Body of pancreas (tissue), 4 donors: ENCODE measurements around the gene COL13A1. TPM values are rescaled to one million over a fixed set of nuclear protein-coding genes. Genes with fewer than 3 reads are reported as not detected.

Source experiments
- ATAC-seq: fragments of 150-250 bp; one replicate; pipeline ENCODE4 v1.9.1; 2016
- DNase-seq, 4 donors: peaks; one replicate each; pipeline ENCODE4 v3.0.0-alpha.2; 2019
- H3K27ac ChIP-seq, 4 donors: fragments of 200-600 bp; sonication (generic); 1 replicate in 3 of 4; 2 replicates in 1 of 4; pipeline versions ENCODE4 v1.5.1 to v1.6.1; 2016 to 2019; ENCODE audit warnings: mild to moderate bottlenecking in 1 of 4, mixed read lengths in 1 of 4, moderate library complexity in 1 of 4
- H3K27me3 ChIP-seq, 2 donors: fragments of 200-600 bp; sonication (generic); one replicate each; pipeline ENCODE4 v1.6.0; 2016; ENCODE audit warnings: mild to moderate bottlenecking in 1 of 2
- H3K36me3 ChIP-seq, 2 donors: fragments of 200-600 bp; sonication (generic); replicated peaks in 1 of 2; 2 replicates each; pipeline ENCODE4 v1.5.1; 2016; ENCODE audit warnings: low read depth in 2 of 2; ENCODE audit not compliant: insufficient read depth in 1 of 2
- H3K4me1 ChIP-seq: fragments of 200-600 bp; sonication (generic); one replicate; pipeline ENCODE4 v1.6.0; 2016
- H3K4me3 ChIP-seq, 2 donors: fragments of 200-600 bp; sonication (generic); 1 replicate in 1 of 2; 2 replicates in 1 of 2; pipeline ENCODE4 v1.5.1; 2016 to 2019
- H3K9me3 ChIP-seq, 3 donors: fragments of 200-600 bp; sonication (generic); 1 replicate in 2 of 3; 2 replicates in 1 of 3; pipeline ENCODE4 v1.5.1; 2016
- CTCF ChIP-seq, 7 experiments: fragments of 450-650 bp in 4 of 7; fragments of 200-600 bp in 3 of 7; sonication (generic) in 3 of 7; IDR thresholded peaks; one replicate each; pipeline ENCODE4 v1.5.1; 2016 to 2019; ENCODE audit warnings: antibody characterized with exemption in 7 of 7
- POLR2A ChIP-seq, 3 donors: fragments of 450-650 bp; IDR thresholded peaks; one replicate each; pipeline ENCODE4 v1.6.1; 2016; ENCODE audit warnings: antibody characterized with exemption in 3 of 3, mild to moderate bottlenecking in 2 of 3
- WGBS, 2 donors: methylation state at CpG; one replicate each; pipeline ENCODE4 v1.1.5; 2017; 5-methylcytosine and 5-hydroxymethylcytosine counted together
- intact Hi-C: fragments of 100-400 bp; cut with DNase I; formaldehyde crosslinking; loops from one replicate; pipeline ENCODE4 v1.15.1; 2023
- total RNA-seq, 2 donors: library from RNA; depleted of rRNA; stranded (reverse); fragments of >200 nt; gene quantifications; one replicate each; pipeline ENCODE4 v1.1.0, GENCODE V29; 2016

The COL13A1 gene
- total RNA-seq, 2 donors from 2014 or later, result 2.3 TPM; not detected in 1

- no peaks in the 10 kb centered on the region for H3K36me3 ChIP-seq
- no peak overlapping the region for H3K27ac ChIP-seq
- H3K4me3 ChIP-seq, result no peak overlapping the region
- H3K27me3 ChIP-seq, result no peaks in the 10 kb centered on the region
- intact Hi-C loops, result no loop called here
- DNase-seq, result no peak
- TF ChIP-seq POLR2A (IDR thresholded peaks at IDR 0.05), result no peak
- TF ChIP-seq CTCF (IDR thresholded peaks at IDR 0.05), result no peak
- H3K9me3 ChIP-seq, result no peaks in the 10 kb centered on the region
- 55 to 75% methylated on average over 8 of the region's 8 CpGs for WGBS, 2 donors
- no peaks in the 10 kb centered on the region for H3K4me1 ChIP-seq
- no peak for ATAC-seq
These were observed 34.4 kb downstream of the COL13A1 start for GRCh38 chr10:69835875-69836730.

GRCh38 chr10:69836731-69837030 is 35.0 kb downstream of the COL13A1 start:
- TF ChIP-seq POLR2A (IDR thresholded peaks at IDR 0.05), result no peak
- no peak for TF ChIP-seq CTCF (IDR thresholded peaks at IDR 0.05)
- no peaks in the 10 kb centered on the region for H3K27me3 ChIP-seq
- no peaks in the 10 kb centered on the region for H3K36me3 ChIP-seq
- intact Hi-C loops, result no loop called here
- WGBS, 2 donors, result 81 to 86% methylated on average over 3 to 6 of the region's 6 CpGs
- no peaks in the 10 kb centered on the region for H3K4me1 ChIP-seq
- no peak overlapping the region for H3K4me3 ChIP-seq
- no peak for ATAC-seq
- H3K27ac ChIP-seq, result no peak overlapping the region
- DNase-seq, result no peak
- no peaks in the 10 kb centered on the region for H3K9me3 ChIP-seq

GRCh38 chr10:69837261-69837660 is 35.6 kb downstream of the COL13A1 start:
- DNase-seq (no peak), ATAC-seq (no peak)
- TF ChIP-seq POLR2A (IDR thresholded peaks at IDR 0.05) (no peak), CTCF (IDR thresholded peaks at IDR 0.05) (no peak)
- Histone ChIP-seq H3K9me3 (no peaks in the 10 kb centered on the region), H3K4me1 (no peaks in the 10 kb centered on the region), H3K27me3 (no peaks in the 10 kb centered on the region), H3K4me3 (no peak overlapping the region), H3K27ac (no peak overlapping the region), H3K36me3 (no peaks in the 10 kb centered on the region)
- intact Hi-C loops, result no loop called here
- WGBS, 2 donors, result 86 to 100% methylated on average over 3 to 5 of the region's 5 CpGs

GRCh38 chr10:69838418-69838817 is 36.7 kb downstream of the COL13A1 start:
- H3K9me3 ChIP-seq, result no peaks in the 10 kb centered on the region
- TF ChIP-seq CTCF (IDR thresholded peaks at IDR 0.05), result no peak
- no peak for TF ChIP-seq POLR2A (IDR thresholded peaks at IDR 0.05)
- H3K4me3 ChIP-seq, result no peak overlapping the region
- no peaks in the 10 kb centered on the region for H3K27me3 ChIP-seq
- ATAC-seq (no peak), DNase-seq (no peak)
- no peaks in the 10 kb centered on the region for H3K36me3 ChIP-seq
- H3K27ac ChIP-seq, result no peak overlapping the region
- 85 to 88% methylated on average over 4 to 5 of the region's 5 CpGs for WGBS, 2 donors
- intact Hi-C loops, result no loop called here
- H3K4me1 ChIP-seq, result no peaks in the 10 kb centered on the region

GRCh38 chr10:69838853-69839252 is 37.1 kb downstream of the COL13A1 start:
- H3K27ac ChIP-seq, result no peak overlapping the region
- H3K36me3 ChIP-seq, result no peaks in the 10 kb centered on the region
- intact Hi-C loops, result no loop called here
- whole genome bisulfite sequencing, 2 donors, result 70 to 84% methylated on average over 11 of the region's 11 CpGs
- no peaks in the 10 kb centered on the region for H3K4me1 ChIP-seq
- DNase-seq, result no peak
- ATAC-seq, result no peak
- TF ChIP-seq POLR2A (IDR thresholded peaks at IDR 0.05) (no peak), CTCF (IDR thresholded peaks at IDR 0.05) (no peak)
- H3K27me3 ChIP-seq, result no peaks in the 10 kb centered on the region
- H3K4me3 ChIP-seq, result no peak overlapping the region
- no peaks in the 10 kb centered on the region for H3K9me3 ChIP-seq
